HL-60/S4 (cell line): Measurements from ENCODE around the gene EXOSC10.
"Not testable (repeated sequence)": the region's sequence is repeated elsewhere in the genome, so short reads cannot be mapped to it uniquely, and the experiment has no call there.

Experiments
- in situ Hi-C: fragments of 300-500 bp; cut with MboI; formaldehyde crosslinking; loops from 2 replicates; pipeline ENCODE4 v1.14.3; 2022; ENCODE audit warnings: low sequenced_read_pairs

EXOSC10 gene

DNA sequence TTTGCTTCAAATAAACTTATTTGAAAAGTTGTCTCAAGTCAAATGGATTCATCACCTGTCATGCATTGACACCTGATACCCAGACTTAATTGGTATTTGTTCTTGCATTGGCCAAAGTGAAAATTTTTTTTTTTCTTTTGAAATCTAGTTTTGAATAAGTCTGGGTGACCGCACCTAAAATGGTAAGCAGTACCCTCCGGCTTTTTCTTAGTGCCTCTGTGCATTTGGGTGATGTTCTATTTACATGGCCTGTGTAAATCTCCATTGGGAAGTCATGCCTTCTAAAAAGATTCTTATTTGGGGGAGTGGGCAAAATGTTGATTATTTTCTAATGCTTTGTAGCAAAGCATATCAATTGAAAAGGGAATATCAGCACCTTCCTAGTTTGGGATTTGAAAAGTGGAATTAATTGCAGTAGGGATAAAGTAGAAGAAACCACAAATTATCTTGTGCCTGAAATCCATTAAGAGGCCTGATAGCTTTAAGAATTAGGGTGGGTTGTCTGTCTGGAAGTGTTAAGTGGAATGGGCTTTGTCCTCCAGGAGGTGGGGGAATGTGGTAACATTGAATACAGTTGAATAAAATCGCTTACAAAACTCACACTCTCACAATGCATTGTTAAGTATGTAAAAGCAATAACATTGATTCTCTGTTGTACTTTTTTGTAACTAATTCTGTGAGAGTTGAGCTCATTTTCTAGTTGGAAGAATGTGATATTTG, 75.4 kb downstream of the EXOSC10 start:
- in situ Hi-C loops = no loop called here

DNA sequence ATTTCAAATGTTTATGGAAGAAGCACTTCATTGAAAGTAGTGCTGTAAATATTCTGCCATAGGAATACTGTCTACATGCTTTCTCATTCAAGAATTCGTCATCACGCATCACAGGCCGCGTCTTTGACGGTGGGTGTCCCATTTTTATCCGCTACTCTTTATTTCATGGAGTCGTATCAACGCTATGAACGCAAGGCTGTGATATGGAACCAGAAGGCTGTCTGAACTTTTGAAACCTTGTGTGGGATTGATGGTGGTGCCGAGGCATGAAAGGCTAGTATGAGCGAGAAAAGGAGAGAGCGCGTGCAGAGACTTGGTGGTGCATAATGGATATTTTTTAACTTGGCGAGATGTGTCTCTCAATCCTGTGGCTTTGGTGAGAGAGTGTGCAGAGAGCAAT, 76.5 kb downstream of the EXOSC10 start:
- in situ Hi-C loops = no loop called here

DNA sequence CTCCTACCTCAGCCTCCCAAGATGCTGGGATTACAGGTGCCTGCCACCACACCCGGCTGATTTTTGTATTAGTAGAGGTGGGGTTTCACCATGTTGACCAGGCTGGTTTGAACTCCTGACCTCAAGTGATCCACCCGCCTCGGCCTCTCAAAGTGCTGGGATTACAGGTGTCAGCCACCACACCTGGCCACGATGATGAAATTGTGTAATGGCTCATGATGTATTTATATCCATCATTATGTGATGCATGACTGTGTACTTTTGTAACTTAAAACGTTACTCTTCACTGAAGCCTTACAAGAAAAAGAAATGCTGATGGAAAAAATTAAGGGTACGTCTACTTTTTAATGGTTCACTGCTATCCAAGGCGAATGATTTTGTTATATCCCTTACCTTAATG, 79.7 kb downstream of the EXOSC10 start:
- in situ Hi-C loops = no loop called here

DNA sequence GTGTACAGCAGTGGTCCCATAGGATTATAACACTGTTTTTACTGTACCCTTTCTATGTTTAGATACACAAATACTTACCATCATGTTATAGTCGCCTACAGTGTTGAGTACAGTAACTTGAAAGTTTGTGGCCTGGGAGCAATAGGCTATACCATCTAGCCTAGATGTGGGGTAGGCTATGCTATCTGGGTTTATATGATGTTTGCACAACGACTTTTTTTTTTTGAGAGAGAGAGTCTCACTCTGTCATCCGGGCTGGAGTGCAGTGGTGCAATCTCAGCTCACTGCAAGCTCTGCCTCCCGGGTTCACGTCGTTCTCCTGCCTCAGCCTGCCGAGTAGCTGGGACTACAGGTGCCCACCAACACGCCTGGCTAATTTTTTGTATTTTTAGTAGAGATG, 80.3 kb downstream of the EXOSC10 start:
- in situ Hi-C loops = not testable (repeated sequence)
